Osteocyte (in vitro differentiated cells): ENCODE measurements around the gene RAB10. TPM values are rescaled to one million over a fixed set of nuclear protein-coding genes. Genes with fewer than 3 reads are reported as not detected.

Experiments used
- DNase-seq: peaks from one replicate; pipeline ENCODE4 v3.0.0; 2021; ENCODE audit warnings: mixed read lengths; ENCODE audit not compliant: unreplicated experiment; ENCODE audit errors: extremely low spot score
- H3K27ac Mint-ChIP-seq: one replicate; pipeline ENCODE4 v1.8.0; 2021; ENCODE audit warnings: mild to moderate bottlenecking, mixed read lengths; ENCODE audit not compliant: unreplicated experiment
- H3K27me3 Mint-ChIP-seq: one replicate; pipeline ENCODE4 v1.8.0; 2021; ENCODE audit warnings: mixed read lengths; ENCODE audit not compliant: unreplicated experiment
- H3K36me3 Mint-ChIP-seq: one replicate; pipeline ENCODE4 v1.8.0; 2021; ENCODE audit warnings: mixed read lengths; ENCODE audit not compliant: unreplicated experiment
- H3K4me1 Mint-ChIP-seq: one replicate; pipeline ENCODE4 v1.8.0; 2021; ENCODE audit warnings: mixed read lengths; ENCODE audit not compliant: unreplicated experiment
- H3K4me3 Mint-ChIP-seq: one replicate; pipeline ENCODE4 v1.8.0; 2021; ENCODE audit warnings: mild to moderate bottlenecking, moderate library complexity, mixed read lengths; ENCODE audit not compliant: unreplicated experiment
- H3K9me3 Mint-ChIP-seq: one replicate; pipeline ENCODE4 v1.8.0; 2021; ENCODE audit warnings: mixed read lengths; ENCODE audit not compliant: unreplicated experiment
- CTCF ChIP-seq: fragments of 200-600 bp; sonication (generic); IDR thresholded peaks from 2 replicates; pipeline ENCODE4 v1.5.0; 2021; ENCODE audit warnings: antibody characterized with exemption, mild to moderate bottlenecking, moderate library complexity
- total RNA-seq: library from RNA; stranded (reverse); gene quantifications from 2 replicates; pipeline ENCODE4 v1.2.1, GENCODE V29; 2021

Gene RAB10
- total RNA-seq, 1 donor from 2014 or later = 139 TPM

GRCh38 chr2:26122630-26123029, 88.7 kb downstream of the RAB10 start:
- no peaks in the 10 kb centered on the region for H3K27me3 Mint-ChIP-seq

GRCh38 chr2:26123426-26123825, 89.5 kb downstream of the RAB10 start:
- DNase-seq = no peak
- Mint-ChIP-seq H3K27ac (no peak overlapping the region), H3K4me1 (peaks cover 8% of the 10 kb centered on the region), H3K9me3 (no peaks in the 10 kb centered on the region), H3K36me3 (peaks cover 14% of the 10 kb centered on the region), H3K4me3 (no peak overlapping the region), H3K27me3 (no peaks in the 10 kb centered on the region)
- TF ChIP-seq CTCF = no peak

More at GRCh38 chr2:26122630-26123029, 88.7 kb downstream of the RAB10 start:
- no peaks in the 10 kb centered on the region for H3K9me3 Mint-ChIP-seq
- peaks cover 8% of the 10 kb centered on the region for H3K4me1 Mint-ChIP-seq
- no peak overlapping the region for H3K4me3 Mint-ChIP-seq
- H3K36me3 Mint-ChIP-seq = peaks cover 11% of the 10 kb centered on the region
- no peak for TF ChIP-seq CTCF
- H3K27ac Mint-ChIP-seq = no peak overlapping the region
- no peak for DNase-seq

GRCh38 chr2:26126074-26126473, 92.2 kb downstream of the RAB10 start:
- TF ChIP-seq CTCF = no peak
- no peaks in the 10 kb centered on the region for H3K27me3 Mint-ChIP-seq
- H3K27ac Mint-ChIP-seq = no peak overlapping the region
- H3K9me3 Mint-ChIP-seq = no peaks in the 10 kb centered on the region
- H3K4me1 Mint-ChIP-seq = peaks cover 8% of the 10 kb centered on the region
- DNase-seq = no peak
- H3K36me3 Mint-ChIP-seq = peaks cover 25% of the 10 kb centered on the region
- H3K4me3 Mint-ChIP-seq = no peak overlapping the region

GRCh38 chr2:26128176-26128575, 94.3 kb downstream of the RAB10 start:
- Mint-ChIP-seq H3K27ac (no peak overlapping the region), H3K4me3 (no peak overlapping the region), H3K27me3 (no peaks in the 10 kb centered on the region), H3K36me3 (peaks cover 24% of the 10 kb centered on the region), H3K4me1 (peaks cover 8% of the 10 kb centered on the region), H3K9me3 (no peaks in the 10 kb centered on the region)
- no peak for TF ChIP-seq CTCF
- no peak for DNase-seq

- Mint-ChIP-seq H3K4me3 (no peak overlapping the region), H3K36me3 (peaks cover 32% of the 10 kb centered on the region), H3K27ac (no peak overlapping the region), H3K27me3 (no peaks in the 10 kb centered on the region), H3K4me1 (peaks cover 6% of the 10 kb centered on the region), H3K9me3 (no peaks in the 10 kb centered on the region)
- TF ChIP-seq CTCF = no peak
- no peak for DNase-seq
Measured at GRCh38 chr2:26130763-26131162, 96.9 kb downstream of the RAB10 start.
